ENCODE data around the gene PSKH1. TPM values are rescaled to one million over a fixed set of nuclear protein-coding genes. Genes with fewer than 3 reads are reported as not detected.

PSKH1 gene
- total and polyA plus RNA-seq, 4 donors: 8.3 to 23.8 (median 13.8) TPM

- H3K36me3 ChIP-seq (ENCODE audit: control insufficient read depth in 4 of 4, insufficient read depth in 3 of 4, low read depth in 1 of 4, low read length in 3 of 4): no peaks in the 10 kb centered on the region
- 85% methylated on average over 6 of the region's 6 CpGs for WGBS
- no peak overlapping the region for H3K4me3 ChIP-seq (ENCODE audit: low read depth in 1 of 3, low read length in 3 of 3)
- H3K9ac ChIP-seq (ENCODE audit: low read depth in 1 of 2, low read length in 2 of 2): no peak overlapping the region
- TF ChIP-seq RXRA (IDR thresholded peaks at IDR 0.05) (peak in 1 of 2 donors; percentile 35), HNF4G (IDR thresholded peaks at IDR 0.05) (no peak), TAF1 (conservative IDR thresholded peaks at IDR 0.05) (no peak)
- DNase-seq (ENCODE audit: low spot score): no peak
- H3K27ac ChIP-seq (ENCODE audit: low read depth in 1 of 2, low read length in 2 of 2): no peak overlapping the region
- H3K27me3 ChIP-seq (ENCODE audit: control insufficient read depth in 4 of 4, insufficient read depth in 4 of 4, low read length in 3 of 4): no peaks in the 10 kb centered on the region
- H3K4me1 ChIP-seq (ENCODE audit: control insufficient read depth in 4 of 4, insufficient read depth in 4 of 4, low read length in 3 of 4): peaks cover 12 to 45% (median 29%) of the 10 kb centered on the region in 4 donors
- no peaks in the 10 kb centered on the region for H3K9me3 ChIP-seq (ENCODE audit: control insufficient read depth in 4 of 4, low read length in 3 of 4)
Observed at GRCh38 chr16:67964477-67965131, 71.5 kb downstream of the PSKH1 start.

GRCh38 chr16:67965668-67966548 lies 72.9 kb downstream of the PSKH1 start:
- H3K4me1 ChIP-seq (ENCODE audit: control insufficient read depth in 4 of 4, insufficient read depth in 4 of 4, low read length in 3 of 4): peaks cover 9 to 40% (median 24%) of the 10 kb centered on the region in 4 donors
- H3K36me3 ChIP-seq (ENCODE audit: control insufficient read depth in 4 of 4, insufficient read depth in 3 of 4, low read depth in 1 of 4, low read length in 3 of 4): no peaks in the 10 kb centered on the region
- no peak overlapping the region for H3K4me3 ChIP-seq (ENCODE audit: low read depth in 1 of 3, low read length in 3 of 3)
- no peak overlapping the region for H3K9ac ChIP-seq (ENCODE audit: low read depth in 1 of 2, low read length in 2 of 2)
- WGBS: 85% methylated on average over 11 of the region's 11 CpGs
- H3K9me3 ChIP-seq (ENCODE audit: control insufficient read depth in 4 of 4, low read length in 3 of 4): no peaks in the 10 kb centered on the region
- TF ChIP-seq MAX (IDR thresholded peaks at IDR 0.05) (no peak), FOXA1 (IDR thresholded peaks at IDR 0.05) (no peak), HNF4G (IDR thresholded peaks at IDR 0.05) (no peak), NR2F2 (IDR thresholded peaks at IDR 0.05) (no peak), RXRA (IDR thresholded peaks at IDR 0.05) (no peak), ZBTB33 (IDR thresholded peaks at IDR 0.05) (no peak), EGR1 (IDR thresholded peaks at IDR 0.05; ENCODE audit: low read depth in 2 of 2) (no peak), FOXA2 (IDR thresholded peaks at IDR 0.05) (no peak), HNF4A (conservative IDR thresholded peaks at IDR 0.05) (no peak), TAF1 (conservative IDR thresholded peaks at IDR 0.05) (no peak), REST (IDR thresholded peaks at IDR 0.05) (no peak), SP1 (IDR thresholded peaks at IDR 0.05) (no peak), CTCF (IDR thresholded peaks at IDR 0.05; ENCODE audit: low read depth, low read length, missing input control) (no peak), RAD21 (IDR thresholded peaks at IDR 0.05) (no peak), GABPA (IDR thresholded peaks at IDR 0.05 in 1 of 2, conservative IDR thresholded peaks at IDR 0.05 in 1 of 2) (no peak), YY1 (IDR thresholded peaks at IDR 0.05) (no peak), JUND (IDR thresholded peaks at IDR 0.05) (no peak), ATF3 (IDR thresholded peaks at IDR 0.05) (no peak)
- H3K27me3 ChIP-seq (ENCODE audit: control insufficient read depth in 4 of 4, insufficient read depth in 4 of 4, low read length in 3 of 4): no peaks in the 10 kb centered on the region
- DNase-seq (ENCODE audit: low spot score): no peak
- H3K27ac ChIP-seq (ENCODE audit: low read depth in 1 of 2, low read length in 2 of 2): no peak overlapping the region

Data from liver (tissue), 9 donors.